ENCODE results near the gene GOLGA6A. TPM values are rescaled to one million over a fixed set of nuclear protein-coding genes. Genes with fewer than 3 reads are reported as not detected.

The GOLGA6A gene
- total and polyA plus RNA-seq, 9 of the 15 experiments (the other 6 are each of a cell fraction or from before 2014, with no cell fraction given): not detected

GRCh38 chr15:74036271-74037170, 45.8 kb downstream of the GOLGA6A start (continued):
- no peak for TF ChIP-seq RBBP5 (IDR thresholded peaks at IDR 0.05; ENCODE audit: borderline replicate concordance, insufficient read depth, low read length, poor library complexity, severe bottlenecking)
- TF ChIP-seq RBM34 (IDR thresholded peaks at IDR 0.05; ENCODE audit: borderline replicate concordance, insufficient read depth, low read length): no peak
- TF ChIP-seq MCM7 (IDR thresholded peaks at IDR 0.05): no peak
- no peak for TF ChIP-seq MTA3 (IDR thresholded peaks at IDR 0.05; ENCODE audit: borderline replicate concordance)
- TF ChIP-seq POLR2AphosphoS2 (IDR thresholded peaks at IDR 0.05; ENCODE audit: low read length): no peak
- TF ChIP-seq CBX5 (IDR thresholded peaks at IDR 0.05; ENCODE audit: borderline replicate concordance, low read depth): no peak
- TF ChIP-seq SMC3 (conservative IDR thresholded peaks at IDR 0.05; ENCODE audit: insufficient read depth, low read depth, low read length): 0 out of 2 replicates have a peak, but pooled peaks have one; percentile 23
- no peak for TF ChIP-seq PHF20 (IDR thresholded peaks at IDR 0.05; ENCODE audit: partially characterized antibody)
- TF ChIP-seq SRSF1 (IDR thresholded peaks at IDR 0.05; ENCODE audit: low read depth, low read length): no peak
- TF ChIP-seq ZNF431 (CRISPR knock-in tag; IDR thresholded peaks at IDR 0.05): no peak

Data from K562 (cell line).